K562 (cell line): ENCODE measurements around the gene ATXN7L2. TPM values are rescaled to one million over a fixed set of nuclear protein-coding genes. Genes with fewer than 3 reads are reported as not detected.
A peak's percentile ranks its signal among the peaks of the same experiment; 100 is the strongest.

Source experiments
- C11orf30 ChIP-seq: fragments of 450-650 bp; IDR thresholded peaks from 2 replicates; pipeline ENCODE4 v1.6.1; 2016; ENCODE audit warnings: low read depth, mild to moderate bottlenecking
- HDGF ChIP-seq: fragments of 450-650 bp; IDR thresholded peaks from 2 replicates; pipeline ENCODE4 v1.6.1; 2016
- ILF3 ChIP-seq: fragments of 450-650 bp; IDR thresholded peaks from 2 replicates; pipeline ENCODE4 v1.6.1; 2018; ENCODE audit warnings: antibody characterized with exemption, mild to moderate bottlenecking, moderate library complexity, borderline replicate concordance
- NFIC ChIP-seq: fragments of 450-650 bp; IDR thresholded peaks from 2 replicates; pipeline ENCODE4 v1.6.1; 2017; ENCODE audit warnings: mild to moderate bottlenecking, inconsistent platforms
- NR4A1 ChIP-seq, 2 experiments: fragments of 250-450 bp in 1 of 2; fragments of 450-650 bp in 1 of 2; sonication (Bioruptor Pico) in 1 of 2; IDR thresholded peaks; 2 replicates each; pipeline versions ENCODE4 v1.4.0 to v1.6.1; 2016 to 2020; ENCODE audit warnings: mild to moderate bottlenecking in 2 of 2, missing compliant biosample characterization in 1 of 2, missing genetic modification characterization in 1 of 2, moderate library complexity in 1 of 2
- NRF1 ChIP-seq, 2 experiments: fragments of 450-650 bp; IDR thresholded peaks in 1 of 2; conservative IDR thresholded peaks in 1 of 2; 2 replicates each; pipeline ENCODE4 v1.6.1; 2014; ENCODE audit warnings: mild to moderate bottlenecking in 2 of 2
- RBM15 ChIP-seq: fragments of 200-400 bp; formaldehyde crosslinking; IDR thresholded peaks from 2 replicates; pipeline ENCODE4 v1.6.1; 2018; ENCODE audit warnings: mild to moderate bottlenecking, low read length, moderate library complexity; ENCODE audit not compliant: insufficient read depth
- RUNX1 ChIP-seq: sonication (generic); IDR thresholded peaks from 2 replicates; pipeline ENCODE4 v1.6.1; 2016; ENCODE audit warnings: antibody characterized with exemption, low read depth
- SAFB ChIP-seq: fragments of 200-400 bp; formaldehyde crosslinking; IDR thresholded peaks from 2 replicates; pipeline ENCODE4 v1.6.1; 2017; ENCODE audit warnings: low read depth, low read length, borderline replicate concordance
- SAFB2 ChIP-seq: fragments of 200-400 bp; formaldehyde crosslinking; IDR thresholded peaks from 2 replicates; pipeline ENCODE4 v1.6.1; 2018; ENCODE audit warnings: borderline replicate concordance, low read length, low read depth, moderate library complexity; ENCODE audit not compliant: severe bottlenecking
- SIN3B ChIP-seq: fragments of 450-650 bp; IDR thresholded peaks from 2 replicates; pipeline ENCODE4 v1.6.1; 2017; ENCODE audit warnings: low read depth, mild to moderate bottlenecking, moderate library complexity
- SMAD2 ChIP-seq: fragments of 150-350 bp; IDR thresholded peaks from 2 replicates; pipeline ENCODE4 v1.6.1; 2014; ENCODE audit warnings: low read depth, mild to moderate bottlenecking, low read length
- SMARCA5 ChIP-seq: fragments of 450-650 bp; IDR thresholded peaks from 2 replicates; pipeline ENCODE4 v1.6.1; 2016
- TAF7 ChIP-seq: fragments of 450-650 bp; IDR thresholded peaks from 2 replicates; pipeline ENCODE4 v1.6.1; 2016; ENCODE audit warnings: missing genetic modification characterization, missing compliant biosample characterization
- TFAM ChIP-seq: fragments of 250-450 bp; sonication (Bioruptor Pico); conservative IDR thresholded peaks from 2 replicates; pipeline ENCODE4 v1.5.0; 2021; ENCODE audit warnings: mild to moderate bottlenecking, moderate library complexity
- ZBTB8A ChIP-seq: fragments of 450-650 bp; IDR thresholded peaks from 2 replicates; pipeline ENCODE4 v1.6.1; 2018; ENCODE audit warnings: mild to moderate bottlenecking, moderate library complexity; ENCODE audit not compliant: partially characterized antibody
- ZKSCAN3 ChIP-seq: fragments of 250-450 bp; sonication (Bioruptor Pico); IDR thresholded peaks from 2 replicates; pipeline ENCODE4 v1.4.0; 2020
- ZNF586 ChIP-seq: fragments of 450-650 bp; formaldehyde crosslinking; conservative IDR thresholded peaks from 2 replicates; pipeline ENCODE4 v1.4.0; 2020; ENCODE audit warnings: mild to moderate bottlenecking, moderate library complexity
- polyA plus RNA-seq, 8 experiments: library from polyadenylated mRNA; depleted of rRNA in 4 of 8; stranded (reverse) in 5 of 8; unstranded in 3 of 8; fragments of >200 nt; fragmentation: Nextera tagmentation in 2 of 8; fragmentation: Illumina TruSeq in 1 of 8; extraction: Ambion mirVana in 2 of 8; extraction: Trizol in 1 of 8; gene quantifications; 2 replicates each; pipeline versions ENCODE4 v1.2.1 to v1.2.3, GENCODE V29; 2011 to 2014; ENCODE audit warnings: inconsistent platforms in 1 of 8, missing spikeins in 1 of 8
- total RNA-seq, 7 experiments: library from RNA; depleted of rRNA in 6 of 7; stranded (reverse); fragments of >200 nt in 6 of 7; fragmentation: Illumina TruSeq in 2 of 7; extraction: Trizol in 2 of 7; gene quantifications; 2 replicates each; pipeline versions ENCODE4 v1.2.1 to v1.2.3, GENCODE V29; 2011 to 2021; ENCODE audit warnings: low replicate concordance in 1 of 7
- TF ChIP-seq, protein P1 (sequence below): fragments of 450-650 bp; IDR thresholded peaks from 2 replicates; pipeline ENCODE4 v1.7.0; 2016; ENCODE audit warnings: borderline replicate concordance
- TF ChIP-seq, protein P2 (sequence below): fragments of 250-450 bp; sonication (Bioruptor Pico); IDR thresholded peaks from 2 replicates; pipeline ENCODE4 v1.8.0; 2021; ENCODE audit warnings: moderate library complexity, mild to moderate bottlenecking, inconsistent platforms
- TF ChIP-seq, protein P3 (sequence below): fragments of 450-650 bp; formaldehyde crosslinking; IDR thresholded peaks from 2 replicates; pipeline ENCODE4 v1.4.0; 2022; ENCODE audit warnings: missing genetic modification characterization
- TF ChIP-seq, protein P4 (sequence below): fragments of 250-450 bp; sonication (Bioruptor Pico); IDR thresholded peaks from 2 replicates; pipeline ENCODE4 v1.8.0; 2022; ENCODE audit warnings: moderate library complexity, mild to moderate bottlenecking, inconsistent platforms

Gene ATXN7L2
- total and polyA plus RNA-seq, 9 of the 15 experiments (the other 6 are each of a cell fraction or from before 2014, with no cell fraction given) = 0.21 to 10.4 (median 5.8) TPM

DNA sequence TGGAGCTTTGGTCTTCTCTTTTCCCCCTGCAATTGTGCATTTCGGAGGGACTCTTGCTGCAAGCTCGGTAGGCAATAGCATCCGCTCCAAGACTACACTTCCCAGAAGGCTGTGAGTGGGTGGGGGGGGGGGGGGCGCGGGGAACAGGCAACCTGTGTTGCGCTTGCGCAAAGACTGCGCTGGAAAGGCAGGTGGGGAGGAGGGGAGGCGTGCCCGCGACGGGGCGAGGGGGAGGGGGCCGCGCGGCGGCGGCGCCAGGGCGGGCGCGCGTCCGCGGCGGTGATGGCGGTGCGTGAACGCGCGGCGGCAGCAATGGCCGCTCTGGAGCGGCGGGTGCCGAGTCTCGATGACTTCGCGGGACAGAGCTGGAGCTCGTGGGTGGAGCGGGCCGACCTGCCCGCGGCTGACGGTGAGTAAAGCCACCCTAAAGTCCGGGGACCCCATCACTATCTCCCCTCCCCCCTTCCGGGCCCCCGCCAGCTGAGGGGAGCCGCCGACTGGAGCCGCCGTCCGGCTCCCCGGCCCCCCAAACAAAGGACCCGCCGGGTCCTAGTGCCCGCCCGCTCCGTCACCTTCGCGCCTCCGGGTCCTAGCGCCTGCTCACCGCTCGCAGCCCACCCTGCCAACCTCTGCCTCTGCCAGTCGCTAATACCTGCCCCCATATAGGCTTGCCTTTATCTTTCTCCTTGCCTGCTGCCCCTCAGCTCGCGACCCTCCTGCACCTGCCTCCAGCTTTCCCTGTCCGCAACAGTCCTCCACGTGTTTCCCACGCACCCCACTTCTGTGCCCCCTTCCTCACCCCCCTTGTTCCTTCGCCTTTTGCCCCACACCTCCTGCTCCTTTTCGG is at the start of gene ATXN7L2 (continued):
- TF ChIP-seq HDGF = no peak
- TF ChIP-seq ZKSCAN3 (CRISPR knock-in tag) = no peak
- peak; percentile 88 for TF ChIP-seq C11orf30
- TF ChIP-seq NFIC = peak; percentile 69
- TF ChIP-seq RUNX1 = 0 out of 2 replicates have a peak, but pooled peaks have one; percentile 34
- no peak; the same call in 1 of the 2 replicates for TF ChIP-seq NR4A1 (CRISPR knock-in tag; IDR thresholded peaks at IDR 0.05)
- no peak for TF ChIP-seq NR4A1 (tag; IDR thresholded peaks at IDR 0.05)
- TF ChIP-seq TFAM (CRISPR knock-in tag) = no peak
- TF ChIP-seq RBM15 = 0 out of 2 replicates have a peak, but pooled peaks have one; percentile 49
- peak in 1 of 2 experiments; percentile 68; a peak in 2 of 4 replicates for TF ChIP-seq NRF1 (conservative IDR thresholded peaks at IDR 0.05 in 1 of 2, IDR thresholded peaks at IDR 0.05 in 1 of 2)
- TF ChIP-seq, protein P1, sequence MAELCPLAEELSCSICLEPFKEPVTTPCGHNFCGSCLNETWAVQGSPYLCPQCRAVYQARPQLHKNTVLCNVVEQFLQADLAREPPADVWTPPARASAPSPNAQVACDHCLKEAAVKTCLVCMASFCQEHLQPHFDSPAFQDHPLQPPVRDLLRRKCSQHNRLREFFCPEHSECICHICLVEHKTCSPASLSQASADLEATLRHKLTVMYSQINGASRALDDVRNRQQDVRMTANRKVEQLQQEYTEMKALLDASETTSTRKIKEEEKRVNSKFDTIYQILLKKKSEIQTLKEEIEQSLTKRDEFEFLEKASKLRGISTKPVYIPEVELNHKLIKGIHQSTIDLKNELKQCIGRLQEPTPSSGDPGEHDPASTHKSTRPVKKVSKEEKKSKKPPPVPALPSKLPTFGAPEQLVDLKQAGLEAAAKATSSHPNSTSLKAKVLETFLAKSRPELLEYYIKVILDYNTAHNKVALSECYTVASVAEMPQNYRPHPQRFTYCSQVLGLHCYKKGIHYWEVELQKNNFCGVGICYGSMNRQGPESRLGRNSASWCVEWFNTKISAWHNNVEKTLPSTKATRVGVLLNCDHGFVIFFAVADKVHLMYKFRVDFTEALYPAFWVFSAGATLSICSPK = peak; percentile 97; the same call in 1 of the 2 replicates
- TF ChIP-seq ILF3 = no peak; the same call in 1 of the 2 replicates
- 0 out of 2 replicates have a peak, but pooled peaks have one; percentile 38 for TF ChIP-seq SAFB
- TF ChIP-seq, protein P2, sequence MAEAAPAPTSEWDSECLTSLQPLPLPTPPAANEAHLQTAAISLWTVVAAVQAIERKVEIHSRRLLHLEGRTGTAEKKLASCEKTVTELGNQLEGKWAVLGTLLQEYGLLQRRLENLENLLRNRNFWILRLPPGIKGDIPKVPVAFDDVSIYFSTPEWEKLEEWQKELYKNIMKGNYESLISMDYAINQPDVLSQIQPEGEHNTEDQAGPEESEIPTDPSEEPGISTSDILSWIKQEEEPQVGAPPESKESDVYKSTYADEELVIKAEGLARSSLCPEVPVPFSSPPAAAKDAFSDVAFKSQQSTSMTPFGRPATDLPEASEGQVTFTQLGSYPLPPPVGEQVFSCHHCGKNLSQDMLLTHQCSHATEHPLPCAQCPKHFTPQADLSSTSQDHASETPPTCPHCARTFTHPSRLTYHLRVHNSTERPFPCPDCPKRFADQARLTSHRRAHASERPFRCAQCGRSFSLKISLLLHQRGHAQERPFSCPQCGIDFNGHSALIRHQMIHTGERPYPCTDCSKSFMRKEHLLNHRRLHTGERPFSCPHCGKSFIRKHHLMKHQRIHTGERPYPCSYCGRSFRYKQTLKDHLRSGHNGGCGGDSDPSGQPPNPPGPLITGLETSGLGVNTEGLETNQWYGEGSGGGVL (CRISPR knock-in tag) = no peak
- no peak for TF ChIP-seq SAFB2
- no peak for TF ChIP-seq ZBTB8A
- peak; percentile 69; the same call in 1 of the 2 replicates for TF ChIP-seq SMARCA5
- TF ChIP-seq SIN3B = peak; percentile 90
- TF ChIP-seq ZNF586 (CRISPR knock-in tag) = no peak
- peak; percentile 98 for TF ChIP-seq TAF7 (tag)
- no peak for TF ChIP-seq SMAD2
- TF ChIP-seq, protein P3, sequence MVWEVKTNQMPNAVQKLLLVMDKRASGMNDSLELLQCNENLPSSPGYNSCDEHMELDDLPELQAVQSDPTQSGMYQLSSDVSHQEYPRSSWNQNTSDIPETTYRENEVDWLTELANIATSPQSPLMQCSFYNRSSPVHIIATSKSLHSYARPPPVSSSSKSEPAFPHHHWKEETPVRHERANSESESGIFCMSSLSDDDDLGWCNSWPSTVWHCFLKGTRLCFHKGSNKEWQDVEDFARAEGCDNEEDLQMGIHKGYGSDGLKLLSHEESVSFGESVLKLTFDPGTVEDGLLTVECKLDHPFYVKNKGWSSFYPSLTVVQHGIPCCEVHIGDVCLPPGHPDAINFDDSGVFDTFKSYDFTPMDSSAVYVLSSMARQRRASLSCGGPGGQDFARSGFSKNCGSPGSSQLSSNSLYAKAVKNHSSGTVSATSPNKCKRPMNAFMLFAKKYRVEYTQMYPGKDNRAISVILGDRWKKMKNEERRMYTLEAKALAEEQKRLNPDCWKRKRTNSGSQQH (CRISPR knock-in tag) = peak; percentile 88
- TF ChIP-seq, protein P4, sequence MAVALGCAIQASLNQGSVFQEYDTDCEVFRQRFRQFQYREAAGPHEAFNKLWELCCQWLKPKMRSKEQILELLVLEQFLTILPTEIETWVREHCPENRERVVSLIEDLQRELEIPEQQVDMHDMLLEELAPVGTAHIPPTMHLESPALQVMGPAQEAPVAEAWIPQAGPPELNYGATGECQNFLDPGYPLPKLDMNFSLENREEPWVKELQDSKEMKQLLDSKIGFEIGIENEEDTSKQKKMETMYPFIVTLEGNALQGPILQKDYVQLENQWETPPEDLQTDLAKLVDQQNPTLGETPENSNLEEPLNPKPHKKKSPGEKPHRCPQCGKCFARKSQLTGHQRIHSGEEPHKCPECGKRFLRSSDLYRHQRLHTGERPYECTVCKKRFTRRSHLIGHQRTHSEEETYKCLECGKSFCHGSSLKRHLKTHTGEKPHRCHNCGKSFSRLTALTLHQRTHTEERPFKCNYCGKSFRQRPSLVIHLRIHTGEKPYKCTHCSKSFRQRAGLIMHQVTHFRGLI = no peak
